Stimulated activated CD4-positive, alpha-beta T cell treated with anti-CD3 and anti-CD28 coated beads, Interleukin-15, amount 100 ng/mL, for 48 hours (primary cell): ENCODE results near the gene THG1L.
"Not testable (repeated sequence)": the region's sequence is repeated elsewhere in the genome, so short reads cannot be mapped to it uniquely, and the experiment has no call there.

Experiments
- DNase-seq, 2 donors: peaks; one replicate each; pipeline ENCODE4 v3.0.0-alpha.2; 2020; ENCODE audit warnings: low read depth in 2 of 2

The THG1L gene

GRCh38 chr5:157727858-157728257, 3.4 kb upstream of the THG1L start:
- DNase-seq, result not testable (repeated sequence)

GRCh38 chr5:157729858-157730257, 1.4 kb upstream of the THG1L start:
- DNase-seq, result no peak

- DNase-seq, result no peak
These were observed 334 bp upstream of the THG1L start for GRCh38 chr5:157730900-157731271.

DNA sequence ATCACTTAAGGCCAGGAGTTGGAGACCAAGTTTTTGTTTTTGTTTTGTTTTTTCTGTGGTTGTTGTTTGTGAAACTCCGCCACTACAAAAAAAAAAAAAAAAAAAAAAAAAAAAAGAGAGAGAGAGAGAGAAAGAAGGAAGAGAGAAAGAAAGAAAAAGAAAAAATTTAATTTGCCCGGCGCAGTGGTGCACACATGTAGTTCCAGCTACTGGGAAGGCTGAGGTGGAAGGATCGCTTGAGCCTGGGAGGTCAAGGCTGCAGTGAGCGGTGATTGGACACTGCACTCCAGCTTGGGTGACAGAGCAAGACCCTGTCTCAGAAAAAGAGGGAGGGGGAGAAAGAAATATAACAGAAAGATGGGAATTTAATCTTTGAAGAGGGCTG, 902 bp downstream of the THG1L start:
- no peak for DNase-seq

- no peak for DNase-seq
These were observed 1.5 kb downstream of the THG1L start for GRCh38 chr5:157732596-157733262.

GRCh38 chr5:157734436-157734835, 3.2 kb downstream of the THG1L start:
- no peak for DNase-seq

DNA sequence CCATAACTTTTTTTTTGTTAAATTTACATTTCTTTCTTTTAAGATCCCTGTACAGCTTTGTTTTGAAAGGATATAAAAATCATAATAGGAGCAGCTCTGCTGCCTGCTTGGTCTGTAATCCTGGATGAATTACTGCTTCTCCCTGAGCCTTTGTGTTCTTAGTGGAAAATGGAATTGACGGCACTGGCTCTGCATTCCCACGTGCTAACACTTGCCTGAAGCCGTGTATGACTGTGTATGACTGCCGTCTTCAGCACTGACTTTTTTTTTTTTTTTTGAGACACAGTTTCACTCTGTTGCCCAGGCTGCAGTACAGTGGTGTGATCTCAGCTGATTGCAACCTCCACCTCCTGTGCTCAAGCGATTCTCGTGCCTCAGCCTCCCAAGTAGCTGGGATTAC, 4.8 kb downstream of the THG1L start:
- DNase-seq, result no peak

GRCh38 chr5:157739388-157740228, 8.4 kb downstream of the THG1L start:
- DNase-seq, result no peak

GRCh38 chr5:157740229-157740610, 9.0 kb downstream of the THG1L start:
- DNase-seq, result no peak

DNA sequence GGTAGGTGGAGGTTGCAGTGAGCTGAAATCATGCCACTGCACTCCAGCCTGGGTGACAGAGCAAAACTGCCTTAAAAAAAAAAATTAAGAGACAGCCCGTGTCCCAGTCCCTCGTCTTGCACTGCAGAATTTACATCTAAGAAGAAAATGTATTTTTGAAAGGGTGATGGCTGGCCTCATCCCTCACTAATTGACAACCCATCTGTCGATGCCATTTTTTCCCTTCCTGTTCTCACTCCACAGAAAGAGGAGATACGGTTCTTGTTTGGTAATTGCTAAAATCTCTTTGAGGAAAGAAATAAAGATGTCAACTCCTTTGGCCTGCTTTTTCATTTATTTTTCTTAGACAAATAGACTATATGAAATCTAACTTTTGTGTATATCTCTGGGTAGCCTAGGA, 9.9 kb downstream of the THG1L start:
- DNase-seq, result no peak

- peak; percentile 76 to 88 for DNase-seq
These were observed 12.2 kb downstream of the THG1L start, which contains the start of gene LSM11 for GRCh38 chr5:157743163-157744050. Gene LSM11 (plus strand): TSS chr5:157743712. CDS start chr5:157743751, 39 bp downstream.

GRCh38 chr5:157744051-157745011, 13.1 kb downstream of the THG1L start:
- peak in 1 of 2 donors; percentile 8 for DNase-seq

- DNase-seq, result no peak
These were observed 13.8 kb downstream of the THG1L start for GRCh38 chr5:157745041-157745456.

DNA sequence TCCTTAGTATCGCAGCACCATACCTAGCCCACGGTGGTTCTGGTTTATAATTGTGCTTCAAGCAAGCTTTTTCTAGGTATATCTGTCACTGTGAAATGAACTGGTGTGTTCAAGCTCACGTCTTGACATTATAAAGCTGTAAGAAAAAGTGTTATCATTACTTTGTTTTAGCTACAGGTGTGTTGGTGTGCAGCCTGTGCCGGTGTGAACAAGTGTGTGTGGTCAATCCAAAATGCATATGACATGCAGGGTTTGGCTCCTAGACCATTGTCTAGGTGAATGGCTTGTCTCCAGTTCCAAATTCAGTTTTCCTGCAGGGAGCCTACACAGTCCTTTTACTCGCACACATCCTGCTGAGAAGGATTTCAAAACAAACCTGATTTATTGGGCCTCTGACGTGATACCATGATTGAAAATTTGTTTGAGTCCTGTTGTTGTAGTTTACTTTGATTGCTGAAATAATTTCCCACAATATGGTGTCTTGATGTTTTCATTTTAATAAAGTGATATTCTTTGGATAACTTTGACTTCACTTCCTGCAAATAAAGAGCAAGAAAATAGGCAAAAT, 16.0 kb downstream of the THG1L start:
- no peak for DNase-seq

DNA sequence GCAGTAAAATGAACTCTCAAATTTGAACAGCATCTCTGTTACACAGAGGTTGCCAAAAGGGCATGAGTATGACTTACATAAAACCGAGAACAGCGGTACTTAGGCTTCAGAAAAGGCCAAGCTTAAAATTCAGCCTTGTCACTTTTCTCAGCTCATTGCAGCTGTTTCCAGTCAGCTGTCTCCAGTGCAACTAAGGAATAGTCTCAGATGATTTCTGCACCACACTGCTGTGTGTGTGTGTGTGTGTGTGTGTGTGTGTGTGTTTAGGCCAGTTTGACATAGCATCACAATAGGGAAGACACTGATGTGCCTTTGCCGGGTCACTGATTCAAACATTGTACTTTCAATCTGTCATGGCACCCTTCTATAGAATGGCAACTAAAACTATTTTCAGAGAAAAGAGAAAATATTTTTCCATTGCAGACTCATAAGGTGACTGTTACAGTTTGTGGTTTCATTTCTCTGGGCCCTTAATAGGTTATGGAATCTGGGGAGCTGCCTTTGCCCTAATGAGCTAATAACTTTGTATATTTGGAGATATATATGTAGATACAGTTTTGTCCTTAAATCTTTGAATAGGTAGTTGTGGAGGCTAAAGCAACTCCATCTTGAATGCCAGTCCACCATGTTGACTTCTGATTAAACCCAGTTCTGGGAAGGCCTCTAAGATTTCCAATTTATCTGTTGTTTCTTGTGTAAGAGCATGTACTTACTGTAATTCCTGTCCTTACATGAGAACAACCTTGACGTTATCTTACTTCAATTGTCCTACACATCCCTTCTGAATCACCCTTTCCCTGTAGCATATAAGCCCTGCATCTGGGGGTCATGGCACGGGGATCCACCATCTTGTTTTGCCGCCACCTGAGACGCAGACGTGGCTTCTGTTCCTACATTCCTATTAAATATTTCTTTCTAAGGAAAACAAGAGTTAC, 16.8 kb downstream of the THG1L start:
- no peak for DNase-seq

GRCh38 chr5:157748760-157749461, 17.7 kb downstream of the THG1L start:
- DNase-seq, result no peak

- DNase-seq, result no peak
These were observed 18.2 kb downstream of the THG1L start for GRCh38 chr5:157749462-157749799.

- no peak for DNase-seq
These were observed 19.1 kb downstream of the THG1L start for GRCh38 chr5:157750320-157750719.

DNA sequence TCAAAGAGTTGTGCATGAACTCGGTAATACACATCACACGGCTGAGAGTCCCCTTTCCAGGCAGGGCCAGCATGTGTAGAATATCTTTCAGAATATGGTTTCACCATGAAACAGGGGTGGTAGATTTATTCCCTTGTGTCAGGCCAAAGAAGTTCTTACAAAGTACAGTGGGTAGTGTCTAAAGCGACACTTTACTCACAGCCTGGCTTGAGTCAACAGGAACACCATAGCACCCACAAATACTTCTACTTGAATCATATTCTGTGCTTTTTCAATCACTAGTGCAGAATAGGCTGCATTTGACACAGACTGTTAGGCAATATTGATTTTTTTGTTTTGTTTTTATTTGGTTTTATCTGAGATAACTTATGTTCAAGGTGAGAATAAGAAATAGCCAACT, 24.9 kb downstream of the THG1L start:
- DNase-seq, result no peak
